ENCODE measurements around the gene VWA7.

Gene VWA7

DNA sequence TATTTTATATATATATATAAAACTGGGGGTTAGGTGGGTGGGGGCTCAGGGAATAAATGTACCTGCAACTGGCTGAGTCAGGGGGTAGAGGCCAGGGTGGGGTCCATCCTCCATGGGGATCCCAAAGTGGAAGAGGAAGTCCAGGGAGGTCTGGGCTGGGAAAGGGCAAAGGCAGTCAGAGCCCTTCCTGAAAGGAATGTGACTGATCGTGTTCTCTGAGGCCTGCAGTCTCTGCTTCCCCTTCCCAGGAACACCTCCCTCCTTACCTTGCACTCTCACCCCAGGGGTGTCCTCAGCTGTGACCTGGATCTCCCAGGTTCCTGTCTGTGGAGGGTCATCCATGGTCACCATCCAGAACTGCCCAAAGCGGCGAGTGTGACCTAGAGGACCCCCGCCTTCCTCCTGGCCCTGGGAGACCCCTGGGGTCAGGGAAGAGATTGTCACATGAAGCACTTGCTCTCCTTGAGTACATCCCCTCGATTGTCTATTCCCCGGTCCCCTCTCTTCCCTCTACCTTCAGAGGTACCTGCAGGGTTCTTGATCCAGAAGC lies 10.0 kb downstream of the VWA7 start:
- in situ Hi-C loops (cut with HindIII; ENCODE audit: low sequenced_read_pairs), result no loop called here

GRCh38 chr6:31765910-31766794 lies 11.0 kb downstream of the VWA7 start:
- DNase-seq (ENCODE audit: low read depth), result no peak
- TF ChIP-seq, protein P1, sequence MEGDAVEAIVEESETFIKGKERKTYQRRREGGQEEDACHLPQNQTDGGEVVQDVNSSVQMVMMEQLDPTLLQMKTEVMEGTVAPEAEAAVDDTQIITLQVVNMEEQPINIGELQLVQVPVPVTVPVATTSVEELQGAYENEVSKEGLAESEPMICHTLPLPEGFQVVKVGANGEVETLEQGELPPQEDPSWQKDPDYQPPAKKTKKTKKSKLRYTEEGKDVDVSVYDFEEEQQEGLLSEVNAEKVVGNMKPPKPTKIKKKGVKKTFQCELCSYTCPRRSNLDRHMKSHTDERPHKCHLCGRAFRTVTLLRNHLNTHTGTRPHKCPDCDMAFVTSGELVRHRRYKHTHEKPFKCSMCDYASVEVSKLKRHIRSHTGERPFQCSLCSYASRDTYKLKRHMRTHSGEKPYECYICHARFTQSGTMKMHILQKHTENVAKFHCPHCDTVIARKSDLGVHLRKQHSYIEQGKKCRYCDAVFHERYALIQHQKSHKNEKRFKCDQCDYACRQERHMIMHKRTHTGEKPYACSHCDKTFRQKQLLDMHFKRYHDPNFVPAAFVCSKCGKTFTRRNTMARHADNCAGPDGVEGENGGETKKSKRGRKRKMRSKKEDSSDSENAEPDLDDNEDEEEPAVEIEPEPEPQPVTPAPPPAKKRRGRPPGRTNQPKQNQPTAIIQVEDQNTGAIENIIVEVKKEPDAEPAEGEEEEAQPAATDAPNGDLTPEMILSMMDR (IDR thresholded peaks at IDR 0.05; ENCODE audit: low read depth, low read length, missing control alignments), result no peak
- peak overlapping the region; percentile 29 for H3K4me3 ChIP-seq (ENCODE audit: low read depth, low read length)
- in situ Hi-C loops (cut with HindIII; ENCODE audit: low sequenced_read_pairs), result no loop called here

More for the DNA sequence above, 10.0 kb downstream of the VWA7 start:
- DNase-seq (ENCODE audit: low read depth), result no peak
- no peak overlapping the region for H3K4me3 ChIP-seq (ENCODE audit: low read depth, low read length)
- TF ChIP-seq, protein P1 (IDR thresholded peaks at IDR 0.05; ENCODE audit: low read depth, low read length, missing control alignments), result no peak

DNA sequence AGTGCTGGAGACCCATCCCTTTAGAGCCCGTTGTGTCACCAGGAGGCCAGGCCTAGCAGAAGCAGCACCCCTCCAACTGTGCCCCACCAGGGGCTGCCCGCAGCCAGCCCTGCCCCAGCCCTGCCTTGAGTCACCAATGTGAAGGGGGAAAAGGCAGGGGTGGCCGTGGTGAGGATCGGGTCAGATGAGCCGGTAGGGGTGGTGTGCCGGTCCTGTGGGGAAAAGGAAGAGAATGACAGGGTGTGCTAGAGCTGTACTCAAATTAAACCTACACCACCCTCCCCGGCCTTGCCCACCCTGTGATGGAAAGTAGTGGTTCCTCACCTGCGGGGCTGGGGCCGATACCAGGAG lies 11.6 kb downstream of the VWA7 start:
- in situ Hi-C loops (cut with HindIII; ENCODE audit: low sequenced_read_pairs), result no loop called here
- DNase-seq (ENCODE audit: low read depth), result no peak
- TF ChIP-seq, protein P1 (IDR thresholded peaks at IDR 0.05; ENCODE audit: low read depth, low read length, missing control alignments), result no peak
- no peak overlapping the region for H3K4me3 ChIP-seq (ENCODE audit: low read depth, low read length)

DNA sequence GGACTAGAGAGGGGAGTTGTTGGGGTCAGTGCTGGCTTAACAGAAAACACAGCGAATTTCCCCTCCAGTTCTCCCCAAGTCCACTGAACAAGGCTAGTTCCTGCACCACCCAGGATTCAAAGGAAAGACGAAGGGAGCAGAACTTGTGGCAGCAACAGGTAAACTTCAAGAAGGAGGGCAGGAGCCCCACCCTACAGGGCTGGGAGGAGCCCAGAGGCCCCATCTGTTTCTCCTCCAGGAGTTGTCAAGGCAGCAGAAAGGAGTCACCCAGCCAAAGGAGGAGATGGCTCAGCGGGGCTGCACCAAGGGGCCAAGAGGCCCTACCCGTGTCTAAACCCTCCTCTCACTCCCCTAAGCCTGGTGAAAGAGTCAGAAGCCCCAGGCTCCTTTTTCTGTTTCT lies 12.9 kb downstream of the VWA7 start:
- TF ChIP-seq, protein P1 (IDR thresholded peaks at IDR 0.05; ENCODE audit: low read depth, low read length, missing control alignments), result no peak
- DNase-seq (ENCODE audit: low read depth), result no peak
- in situ Hi-C loops (cut with HindIII; ENCODE audit: low sequenced_read_pairs), result no loop called here
- no peak overlapping the region for H3K4me3 ChIP-seq (ENCODE audit: low read depth, low read length)

GRCh38 chr6:31763619-31763940 lies 13.5 kb downstream of the VWA7 start:
- in situ Hi-C loops (cut with HindIII; ENCODE audit: low sequenced_read_pairs), result no loop called here
- H3K4me3 ChIP-seq (ENCODE audit: low read depth, low read length), result no peak overlapping the region
- TF ChIP-seq, protein P1 (IDR thresholded peaks at IDR 0.05; ENCODE audit: low read depth, low read length, missing control alignments), result no peak
- no peak for DNase-seq (ENCODE audit: low read depth)

DNA sequence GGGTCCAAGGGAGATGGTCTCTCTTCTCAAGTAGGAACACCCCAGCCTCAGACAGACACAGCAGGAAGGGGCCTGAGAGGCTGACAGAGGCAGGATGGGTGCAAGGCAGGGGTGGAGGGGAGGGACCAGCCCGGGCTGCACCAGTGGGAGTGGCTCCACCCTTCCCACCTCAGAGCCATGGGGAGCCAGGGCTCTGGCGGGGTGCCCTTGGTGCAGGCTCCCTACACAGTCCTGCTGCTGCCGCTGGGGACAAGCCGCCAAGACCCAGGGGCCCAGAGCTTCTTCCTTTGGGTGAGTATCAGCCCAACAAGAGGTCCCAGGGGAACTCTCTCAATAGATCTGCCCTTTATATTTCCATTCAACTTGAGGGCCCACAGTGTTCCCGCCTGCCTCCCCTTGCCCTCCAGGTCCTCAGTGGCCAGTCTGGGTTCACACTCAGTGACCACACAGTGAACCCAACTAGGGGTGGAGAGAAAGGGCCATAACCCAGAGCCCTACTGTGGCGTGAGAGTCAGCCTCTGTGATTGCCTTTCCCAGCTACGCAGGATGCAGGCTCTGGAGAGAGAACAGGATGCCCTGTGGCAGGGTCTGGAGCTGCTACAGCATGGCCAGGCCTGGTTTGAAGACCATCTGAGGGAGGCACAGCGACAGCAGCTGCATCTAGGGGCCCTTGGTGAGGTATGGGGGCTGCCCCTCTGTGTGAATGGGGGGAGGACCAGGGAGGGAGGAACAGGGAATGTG lies 14.1 kb downstream of the VWA7 start:
- DNase-seq (ENCODE audit: low read depth), result no peak
- TF ChIP-seq, protein P1 (IDR thresholded peaks at IDR 0.05; ENCODE audit: low read depth, low read length, missing control alignments), result no peak
- H3K4me3 ChIP-seq (ENCODE audit: low read depth, low read length), result no peak overlapping the region
- in situ Hi-C loops (cut with HindIII; ENCODE audit: low sequenced_read_pairs), result no loop called here

Measured in astrocyte of the cerebellum (primary cell).